Neural progenitor cell (in vitro differentiated cells): ENCODE results near the gene FKBP15.

Experiments
- EZH2 ChIP-seq: fragments of 200-600 bp; sonication (generic); IDR thresholded peaks from 2 replicates; pipeline ENCODE4 v1.6.1; 2017; ENCODE audit warnings: antibody characterized with exemption, mild to moderate bottlenecking, moderate library complexity
- TF ChIP-seq, protein P1 (sequence below): fragments of 200-600 bp; sonication (generic); IDR thresholded peaks from 2 replicates; pipeline ENCODE4 v1.5.1; 2017; ENCODE audit warnings: antibody characterized with exemption, mild to moderate bottlenecking

DNA sequence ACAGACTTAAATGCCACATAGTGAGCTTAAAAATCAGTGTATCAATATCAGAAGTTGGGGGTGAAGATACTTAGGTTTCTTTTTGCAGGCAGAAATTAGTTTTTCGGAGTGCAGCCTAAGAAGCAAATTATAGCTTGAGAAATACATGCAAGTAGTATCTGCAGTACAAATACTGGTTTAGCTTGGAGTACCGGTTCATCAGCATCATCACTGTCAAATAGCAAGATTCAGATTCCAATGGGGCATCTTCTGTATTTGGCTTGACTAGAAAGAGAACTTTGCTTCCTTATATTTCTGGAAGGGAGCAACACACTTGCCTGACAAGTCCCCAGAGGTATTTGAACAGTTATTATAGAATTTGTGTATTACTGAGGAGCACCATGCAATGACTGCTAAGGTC, 20.1 kb upstream of the FKBP15 start:
- TF ChIP-seq, protein P1, sequence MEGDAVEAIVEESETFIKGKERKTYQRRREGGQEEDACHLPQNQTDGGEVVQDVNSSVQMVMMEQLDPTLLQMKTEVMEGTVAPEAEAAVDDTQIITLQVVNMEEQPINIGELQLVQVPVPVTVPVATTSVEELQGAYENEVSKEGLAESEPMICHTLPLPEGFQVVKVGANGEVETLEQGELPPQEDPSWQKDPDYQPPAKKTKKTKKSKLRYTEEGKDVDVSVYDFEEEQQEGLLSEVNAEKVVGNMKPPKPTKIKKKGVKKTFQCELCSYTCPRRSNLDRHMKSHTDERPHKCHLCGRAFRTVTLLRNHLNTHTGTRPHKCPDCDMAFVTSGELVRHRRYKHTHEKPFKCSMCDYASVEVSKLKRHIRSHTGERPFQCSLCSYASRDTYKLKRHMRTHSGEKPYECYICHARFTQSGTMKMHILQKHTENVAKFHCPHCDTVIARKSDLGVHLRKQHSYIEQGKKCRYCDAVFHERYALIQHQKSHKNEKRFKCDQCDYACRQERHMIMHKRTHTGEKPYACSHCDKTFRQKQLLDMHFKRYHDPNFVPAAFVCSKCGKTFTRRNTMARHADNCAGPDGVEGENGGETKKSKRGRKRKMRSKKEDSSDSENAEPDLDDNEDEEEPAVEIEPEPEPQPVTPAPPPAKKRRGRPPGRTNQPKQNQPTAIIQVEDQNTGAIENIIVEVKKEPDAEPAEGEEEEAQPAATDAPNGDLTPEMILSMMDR: no peak
- TF ChIP-seq EZH2: no peak
